Activated CD4-positive, alpha-beta T cell treated with anti-CD3 and anti-CD28 coated beads, Interleukin-2, amount 10 ng/mL, durations not matched to agents 24 days and 14 days (primary cell): ENCODE results near the gene PRSS21. TPM values are rescaled to one million over a fixed set of nuclear protein-coding genes. Genes with fewer than 3 reads are reported as not detected.

Experiments used
- DNase-seq: peaks from one replicate; pipeline ENCODE4 v3.0.0; 2022
- H3K27ac Mint-ChIP-seq: one replicate; pipeline ENCODE4 v1.8.0; 2022; ENCODE audit warnings: mild to moderate bottlenecking, mixed read lengths
- H3K27me3 Mint-ChIP-seq: one replicate; pipeline ENCODE4 v1.8.0; 2022; ENCODE audit warnings: mixed read lengths
- H3K36me3 Mint-ChIP-seq: one replicate; pipeline ENCODE4 v1.8.0; 2022; ENCODE audit warnings: low read depth, mild to moderate bottlenecking, mixed read lengths
- H3K4me1 Mint-ChIP-seq: one replicate; pipeline ENCODE4 v1.8.0; 2021; ENCODE audit warnings: mixed read lengths
- H3K4me3 Mint-ChIP-seq: one replicate; pipeline ENCODE4 v1.8.0; 2022; ENCODE audit warnings: mild to moderate bottlenecking, moderate library complexity, mixed read lengths
- H3K9me3 Mint-ChIP-seq: one replicate; pipeline ENCODE4 v1.8.0; 2021; ENCODE audit warnings: mixed read lengths
- intact Hi-C: fragments of 100-400 bp; cut with micrococcal nuclease; formaldehyde crosslinking; loops from one replicate; pipeline ENCODE4 v1.15.1; 2023
- total RNA-seq: library from RNA; stranded (reverse); gene quantifications from 2 replicates; pipeline ENCODE4 v1.2.3, GENCODE V29; 2022

Gene PRSS21
- total RNA-seq, 1 donor from 2014 or later = 10.2 TPM

- H3K4me1 Mint-ChIP-seq = peaks cover 2% of the 10 kb centered on the region
These were observed 30.8 kb upstream of the PRSS21 start for GRCh38 chr16:2786061-2786825.

GRCh38 chr16:2786826-2787151 lies 30.2 kb upstream of the PRSS21 start:
- intact Hi-C loops = no loop called here
- H3K4me3 Mint-ChIP-seq = no peak overlapping the region
- H3K27me3 Mint-ChIP-seq = peaks cover 29% of the 10 kb centered on the region
- DNase-seq = no peak
- H3K4me1 Mint-ChIP-seq = peaks cover 2% of the 10 kb centered on the region
- H3K9me3 Mint-ChIP-seq = no peaks in the 10 kb centered on the region
- no peak overlapping the region for H3K27ac Mint-ChIP-seq
- H3K36me3 Mint-ChIP-seq = no peaks in the 10 kb centered on the region

More at GRCh38 chr16:2786061-2786825, 30.8 kb upstream of the PRSS21 start:
- Mint-ChIP-seq H3K27me3 (peaks cover 27% of the 10 kb centered on the region), H3K36me3 (no peaks in the 10 kb centered on the region), H3K4me3 (peak overlapping the region; percentile 19), H3K27ac (no peak overlapping the region), H3K9me3 (no peaks in the 10 kb centered on the region)
- intact Hi-C loops = no loop called here
- DNase-seq = no peak

GRCh38 chr16:2787406-2787805 lies 29.6 kb upstream of the PRSS21 start, which contains the start of gene PRSS33:
Gene PRSS33, minus strand, starts transcription at chr16:2787560. Its CDS starts 1,013 bp downstream, at chr16:2786547.
- Mint-ChIP-seq H3K36me3 (no peaks in the 10 kb centered on the region), H3K4me3 (no peak within 1 kb of the TSS), H3K9me3 (no peaks in the 10 kb centered on the region), H3K27me3 (peaks cover 29% of the 10 kb centered on the region), H3K4me1 (peaks cover 2% of the 10 kb centered on the region), H3K27ac (no peak within 1 kb of the TSS)
- no peak for DNase-seq
- intact Hi-C loops = no loop called here

GRCh38 chr16:2787961-2788360 lies 29.1 kb upstream of the PRSS21 start:
- Mint-ChIP-seq H3K36me3 (no peaks in the 10 kb centered on the region), H3K9me3 (no peaks in the 10 kb centered on the region), H3K27me3 (peaks cover 29% of the 10 kb centered on the region), H3K27ac (no peak overlapping the region), H3K4me3 (no peak overlapping the region), H3K4me1 (peaks cover 2% of the 10 kb centered on the region)
- DNase-seq = no peak
- intact Hi-C loops = no loop called here

GRCh38 chr16:2790631-2791030 lies 26.4 kb upstream of the PRSS21 start:
- intact Hi-C loops = no loop called here
- H3K4me1 Mint-ChIP-seq = no peaks in the 10 kb centered on the region
- H3K36me3 Mint-ChIP-seq = no peaks in the 10 kb centered on the region
- H3K27me3 Mint-ChIP-seq = peaks cover 36% of the 10 kb centered on the region
- no peak overlapping the region for H3K4me3 Mint-ChIP-seq
- H3K9me3 Mint-ChIP-seq = no peaks in the 10 kb centered on the region
- H3K27ac Mint-ChIP-seq = no peak overlapping the region
- no peak for DNase-seq

GRCh38 chr16:2791174-2791573 lies 25.9 kb upstream of the PRSS21 start:
- peaks cover 37% of the 10 kb centered on the region for H3K27me3 Mint-ChIP-seq
- H3K4me3 Mint-ChIP-seq = no peak overlapping the region
- DNase-seq = no peak
- no peaks in the 10 kb centered on the region for H3K9me3 Mint-ChIP-seq
- no peaks in the 10 kb centered on the region for H3K36me3 Mint-ChIP-seq
- H3K4me1 Mint-ChIP-seq = no peaks in the 10 kb centered on the region
- H3K27ac Mint-ChIP-seq = no peak overlapping the region
- intact Hi-C loops = no loop called here

- H3K36me3 Mint-ChIP-seq = no peaks in the 10 kb centered on the region
- no peak overlapping the region for H3K27ac Mint-ChIP-seq
- intact Hi-C loops = no loop called here
- H3K27me3 Mint-ChIP-seq = peaks cover 29% of the 10 kb centered on the region
- H3K4me1 Mint-ChIP-seq = no peaks in the 10 kb centered on the region
- H3K4me3 Mint-ChIP-seq = no peak overlapping the region
- no peak for DNase-seq
- no peaks in the 10 kb centered on the region for H3K9me3 Mint-ChIP-seq
These were observed 24.1 kb upstream of the PRSS21 start for GRCh38 chr16:2792940-2793339.

- DNase-seq = no peak
- H3K4me3 Mint-ChIP-seq = no peak overlapping the region
- H3K4me1 Mint-ChIP-seq = no peaks in the 10 kb centered on the region
- no peak overlapping the region for H3K27ac Mint-ChIP-seq
- H3K36me3 Mint-ChIP-seq = no peaks in the 10 kb centered on the region
- H3K27me3 Mint-ChIP-seq = peaks cover 24% of the 10 kb centered on the region
- intact Hi-C loops = no loop called here
- no peaks in the 10 kb centered on the region for H3K9me3 Mint-ChIP-seq
These were observed 21.5 kb upstream of the PRSS21 start for GRCh38 chr16:2795395-2796143.

GRCh38 chr16:2798723-2799204 lies 18.3 kb upstream of the PRSS21 start:
- Mint-ChIP-seq H3K4me3 (no peak overlapping the region), H3K36me3 (no peaks in the 10 kb centered on the region), H3K27me3 (peaks cover 17% of the 10 kb centered on the region), H3K9me3 (no peaks in the 10 kb centered on the region), H3K27ac (no peak overlapping the region), H3K4me1 (no peaks in the 10 kb centered on the region)
- intact Hi-C loops = no loop called here
- DNase-seq = no peak

GRCh38 chr16:2799205-2799858 lies 17.7 kb upstream of the PRSS21 start:
- intact Hi-C loops = no loop called here
- DNase-seq = no peak
- H3K4me3 Mint-ChIP-seq = no peak overlapping the region
- no peaks in the 10 kb centered on the region for H3K4me1 Mint-ChIP-seq
- no peaks in the 10 kb centered on the region for H3K36me3 Mint-ChIP-seq
- no peak overlapping the region for H3K27ac Mint-ChIP-seq
- peaks cover 14% of the 10 kb centered on the region for H3K27me3 Mint-ChIP-seq
- H3K9me3 Mint-ChIP-seq = no peaks in the 10 kb centered on the region

GRCh38 chr16:2799859-2800226 lies 17.2 kb upstream of the PRSS21 start:
- Mint-ChIP-seq H3K9me3 (no peaks in the 10 kb centered on the region), H3K4me1 (no peaks in the 10 kb centered on the region), H3K36me3 (no peaks in the 10 kb centered on the region), H3K4me3 (no peak overlapping the region), H3K27ac (no peak overlapping the region), H3K27me3 (peaks cover 9% of the 10 kb centered on the region)
- intact Hi-C loops = no loop called here
- no peak for DNase-seq

- intact Hi-C loops = no loop called here
- DNase-seq = no peak
- no peaks in the 10 kb centered on the region for H3K4me1 Mint-ChIP-seq
- H3K4me3 Mint-ChIP-seq = no peak overlapping the region
- H3K9me3 Mint-ChIP-seq = no peaks in the 10 kb centered on the region
- no peak overlapping the region for H3K27ac Mint-ChIP-seq
- H3K27me3 Mint-ChIP-seq = peaks cover 5% of the 10 kb centered on the region
- no peaks in the 10 kb centered on the region for H3K36me3 Mint-ChIP-seq
These were observed 13.4 kb upstream of the PRSS21 start for GRCh38 chr16:2803545-2804195.

GRCh38 chr16:2804728-2805127 lies 12.3 kb upstream of the PRSS21 start:
- no peaks in the 10 kb centered on the region for H3K36me3 Mint-ChIP-seq
- no peak for DNase-seq
- peaks cover 14% of the 10 kb centered on the region for H3K27me3 Mint-ChIP-seq
- no peak overlapping the region for H3K27ac Mint-ChIP-seq
- no peaks in the 10 kb centered on the region for H3K9me3 Mint-ChIP-seq
- H3K4me3 Mint-ChIP-seq = no peak overlapping the region
- no peaks in the 10 kb centered on the region for H3K4me1 Mint-ChIP-seq
- intact Hi-C loops = no loop called here

- no peak for DNase-seq
- Mint-ChIP-seq H3K4me1 (no peaks in the 10 kb centered on the region), H3K27ac (no peak overlapping the region), H3K36me3 (no peaks in the 10 kb centered on the region), H3K27me3 (peaks cover 14% of the 10 kb centered on the region), H3K9me3 (no peaks in the 10 kb centered on the region), H3K4me3 (no peak overlapping the region)
- intact Hi-C loops = no loop called here
These were observed 10.8 kb upstream of the PRSS21 start for GRCh38 chr16:2806286-2806685.
